GM21737 (cell line): Measurements from ENCODE around the gene ELL2.

Source experiments
- ATAC-seq: cut with Tn5 transposase; IDR thresholded peaks from one replicate; pipeline ENCODE4 v1.9.1; 2021; ENCODE audit warnings: mild to moderate bottlenecking, moderate library complexity; ENCODE audit not compliant: unreplicated experiment

Gene ELL2

GRCh38 chr5:95883185-95884016, 78.2 kb downstream of the ELL2 start:
- ATAC-seq: peak; percentile 50

GRCh38 chr5:95881833-95882232, 79.8 kb downstream of the ELL2 start:
- no peak for ATAC-seq

GRCh38 chr5:95880081-95880926, 81.3 kb downstream of the ELL2 start:
- no peak for ATAC-seq

- no peak for ATAC-seq
Measured at GRCh38 chr5:95879661-95880060, 82.0 kb downstream of the ELL2 start.

GRCh38 chr5:95878417-95879323, 83.0 kb downstream of the ELL2 start:
- no peak for ATAC-seq

GRCh38 chr5:95876782-95877181, 84.9 kb downstream of the ELL2 start:
- no peak for ATAC-seq

- no peak for ATAC-seq
Measured at GRCh38 chr5:95874246-95874645, 87.4 kb downstream of the ELL2 start.

- no peak for ATAC-seq
Measured at GRCh38 chr5:95873351-95873750, 88.3 kb downstream of the ELL2 start.

- no peak for ATAC-seq
Measured at GRCh38 chr5:95872346-95873268, 89.0 kb downstream of the ELL2 start.

- ATAC-seq: no peak
Measured at GRCh38 chr5:95871146-95871806, 90.4 kb downstream of the ELL2 start.

- ATAC-seq: peak; percentile 55
Measured at GRCh38 chr5:95870105-95870672, 91.5 kb downstream of the ELL2 start.

- ATAC-seq: peak; percentile 52
Measured at GRCh38 chr5:95869173-95869855, 92.3 kb downstream of the ELL2 start.

- ATAC-seq: no peak
Measured at GRCh38 chr5:95868136-95868535, 93.5 kb downstream of the ELL2 start.

- ATAC-seq: no peak
Measured at GRCh38 chr5:95866435-95867040, 95.1 kb downstream of the ELL2 start.

GRCh38 chr5:95864944-95865504, 96.6 kb downstream of the ELL2 start:
- ATAC-seq: no peak

- ATAC-seq: no peak
Measured at GRCh38 chr5:95864456-95864855, 97.2 kb downstream of the ELL2 start.

- ATAC-seq: no peak
Measured at GRCh38 chr5:95863383-95863757, 98.3 kb downstream of the ELL2 start.
